Epithelial cell of proximal tubule (primary cell): Measurements from ENCODE around the gene C2CD3. TPM values are rescaled to one million over a fixed set of nuclear protein-coding genes. Genes with fewer than 3 reads are reported as not detected.
A peak's percentile ranks its signal among the peaks of the same experiment; 100 is the strongest.
"Not testable (repeated sequence)": the region's sequence is repeated elsewhere in the genome, so short reads cannot be mapped to it uniquely, and the experiment has no call there.

Source experiments
- DNase-seq: peaks from one replicate; pipeline ENCODE4 v3.0.0-alpha.2; 2011; ENCODE audit warnings: low read depth
- H3K4me3 ChIP-seq: 2 replicates; pipeline ENCODE4 v1.5.1; 2011; ENCODE audit warnings: low read depth, mild to moderate bottlenecking, low read length
- CTCF ChIP-seq: conservative IDR thresholded peaks from 2 replicates; pipeline ENCODE4 v1.5.1; 2012; ENCODE audit warnings: low read depth, mild to moderate bottlenecking, low read length
- total RNA-seq: library from RNA; depleted of rRNA; stranded (reverse); fragments of >200 nt; gene quantifications from 2 replicates; pipeline ENCODE4 v1.2.3, GENCODE V29; 2015

The C2CD3 gene
- total RNA-seq, 1 donor from 2014 or later: 15.1 TPM

- DNase-seq: no peak
- no peak for TF ChIP-seq CTCF
- H3K4me3 ChIP-seq: no peak overlapping the region
These were observed 85.3 kb downstream of the C2CD3 start for GRCh38 chr11:74085542-74085892.

- no peak for TF ChIP-seq CTCF
- no peak overlapping the region for H3K4me3 ChIP-seq
- peak; percentile 27 for DNase-seq
These were observed 85.8 kb downstream of the C2CD3 start for GRCh38 chr11:74084796-74085541.

- H3K4me3 ChIP-seq: not testable (repeated sequence)
These were observed 86.9 kb downstream of the C2CD3 start for GRCh38 chr11:74083927-74084326.

GRCh38 chr11:74081428-74081827 is 89.4 kb downstream of the C2CD3 start:
- no peak for TF ChIP-seq CTCF
- no peak overlapping the region for H3K4me3 ChIP-seq
- DNase-seq: no peak

More at GRCh38 chr11:74083927-74084326, 86.9 kb downstream of the C2CD3 start:
- DNase-seq: not testable (repeated sequence)

- H3K4me3 ChIP-seq: no peak overlapping the region
- TF ChIP-seq CTCF: no peak
- DNase-seq: no peak
These were observed 93.6 kb downstream of the C2CD3 start for GRCh38 chr11:74077193-74077592.

GRCh38 chr11:74072721-74073120 is 98.1 kb downstream of the C2CD3 start:
- no peak for TF ChIP-seq CTCF
- DNase-seq: no peak
- no peak overlapping the region for H3K4me3 ChIP-seq

- TF ChIP-seq CTCF: no peak
- H3K4me3 ChIP-seq: no peak overlapping the region
These were observed 98.5 kb downstream of the C2CD3 start for GRCh38 chr11:74072286-74072685.

More at GRCh38 chr11:74072286-74072685, 98.5 kb downstream of the C2CD3 start:
- DNase-seq: no peak
